T-helper 1 cell treated with Interleukin-12 subunit alpha and Interleukin-12 subunit beta and Interleukin-4 antibody, amounts not matched to agents 30 μg/mL and 1 μg/mL, for 36 hours (primary cell): ENCODE measurements around the gene RNF187.
A peak's percentile ranks its signal among the peaks of the same experiment; 100 is the strongest.
"Not testable (repeated sequence)": the region's sequence is repeated elsewhere in the genome, so short reads cannot be mapped to it uniquely, and the experiment has no call there.

Source experiments
- H3K27ac Mint-ChIP-seq: one replicate; pipeline ENCODE4 v1.8.0; 2021; ENCODE audit warnings: mild to moderate bottlenecking, mixed read lengths
- H3K27me3 Mint-ChIP-seq: one replicate; pipeline ENCODE4 v1.8.0; 2021; ENCODE audit warnings: low read depth, mixed read lengths
- H3K36me3 Mint-ChIP-seq: one replicate; pipeline ENCODE4 v1.8.0; 2021; ENCODE audit warnings: low read depth, mixed read lengths
- H3K4me1 Mint-ChIP-seq: one replicate; pipeline ENCODE4 v1.8.0; 2021; ENCODE audit warnings: low read depth, mixed read lengths
- H3K4me3 Mint-ChIP-seq: one replicate; pipeline ENCODE4 v1.8.0; 2021; ENCODE audit warnings: mild to moderate bottlenecking, moderate library complexity, mixed read lengths
- H3K9me3 Mint-ChIP-seq: one replicate; pipeline ENCODE4 v1.8.0; 2021; ENCODE audit warnings: mixed read lengths

The RNF187 gene

GRCh38 chr1:228502522-228502921, 15.3 kb downstream of the RNF187 start:
- H3K4me1 Mint-ChIP-seq = peaks cover 19% of the 10 kb centered on the region
- H3K27ac Mint-ChIP-seq = no peak overlapping the region
- peaks cover 17% of the 10 kb centered on the region for H3K27me3 Mint-ChIP-seq
- no peaks in the 10 kb centered on the region for H3K9me3 Mint-ChIP-seq
- H3K4me3 Mint-ChIP-seq = no peak overlapping the region
- H3K36me3 Mint-ChIP-seq = peaks cover 12% of the 10 kb centered on the region

- H3K36me3 Mint-ChIP-seq, H3K27ac Mint-ChIP-seq, H3K4me1 Mint-ChIP-seq, H3K9me3 Mint-ChIP-seq, H3K4me3 Mint-ChIP-seq: not testable (repeated sequence)
- peaks cover 24% of the 10 kb centered on the region for H3K27me3 Mint-ChIP-seq
These were observed 18.8 kb downstream of the RNF187 start for GRCh38 chr1:228505944-228506343.

- H3K4me3 Mint-ChIP-seq = no peak overlapping the region
- peaks cover 24% of the 10 kb centered on the region for H3K27me3 Mint-ChIP-seq
- H3K36me3 Mint-ChIP-seq = no peaks in the 10 kb centered on the region
- H3K9me3 Mint-ChIP-seq = no peaks in the 10 kb centered on the region
- no peak overlapping the region for H3K27ac Mint-ChIP-seq
- peaks cover 5% of the 10 kb centered on the region for H3K4me1 Mint-ChIP-seq
These were observed 20.9 kb downstream of the RNF187 start for GRCh38 chr1:228507961-228508652.

GRCh38 chr1:228508840-228509415, 21.7 kb downstream of the RNF187 start:
- Mint-ChIP-seq H3K4me3 (no peak overlapping the region), H3K36me3 (no peaks in the 10 kb centered on the region), H3K4me1 (peaks cover 6% of the 10 kb centered on the region), H3K9me3 (no peaks in the 10 kb centered on the region), H3K27me3 (peaks cover 24% of the 10 kb centered on the region), H3K27ac (no peak overlapping the region)

GRCh38 chr1:228510101-228510802, 23.1 kb downstream of the RNF187 start:
- Mint-ChIP-seq H3K27me3 (peaks cover 18% of the 10 kb centered on the region), H3K36me3 (no peaks in the 10 kb centered on the region), H3K27ac (no peak overlapping the region), H3K4me3 (no peak overlapping the region), H3K4me1 (peaks cover 6% of the 10 kb centered on the region), H3K9me3 (no peaks in the 10 kb centered on the region)

- Mint-ChIP-seq H3K36me3 (no peaks in the 10 kb centered on the region), H3K27me3 (peaks cover 21% of the 10 kb centered on the region), H3K9me3 (no peaks in the 10 kb centered on the region), H3K4me3 (no peak overlapping the region), H3K27ac (no peak overlapping the region), H3K4me1 (peaks cover 6% of the 10 kb centered on the region)
These were observed 23.7 kb downstream of the RNF187 start for GRCh38 chr1:228510803-228511413.

GRCh38 chr1:228511546-228512445, 24.6 kb downstream of the RNF187 start:
- Mint-ChIP-seq H3K9me3 (no peaks in the 10 kb centered on the region), H3K4me3 (no peak overlapping the region), H3K27ac (no peak overlapping the region), H3K36me3 (no peaks in the 10 kb centered on the region), H3K4me1 (peaks cover 6% of the 10 kb centered on the region), H3K27me3 (peaks cover 26% of the 10 kb centered on the region)

- Mint-ChIP-seq H3K36me3 (no peaks in the 10 kb centered on the region), H3K4me1 (peaks cover 6% of the 10 kb centered on the region), H3K4me3 (no peak overlapping the region)
These were observed 25.6 kb downstream of the RNF187 start for GRCh38 chr1:228512781-228513198.

GRCh38 chr1:228513236-228513900, 26.2 kb downstream of the RNF187 start:
- Mint-ChIP-seq H3K9me3 (no peaks in the 10 kb centered on the region), H3K36me3 (no peaks in the 10 kb centered on the region), H3K27ac (no peak overlapping the region), H3K27me3 (peaks cover 40% of the 10 kb centered on the region), H3K4me1 (peaks cover 6% of the 10 kb centered on the region), H3K4me3 (no peak overlapping the region)

More at GRCh38 chr1:228512781-228513198, 25.6 kb downstream of the RNF187 start:
- Mint-ChIP-seq H3K9me3 (no peaks in the 10 kb centered on the region), H3K27ac (peak overlapping the region; percentile 7), H3K27me3 (peaks cover 35% of the 10 kb centered on the region)

GRCh38 chr1:228514421-228514820, 27.2 kb downstream of the RNF187 start:
- no peaks in the 10 kb centered on the region for H3K9me3 Mint-ChIP-seq
- H3K27ac Mint-ChIP-seq = no peak overlapping the region
- H3K36me3 Mint-ChIP-seq = no peaks in the 10 kb centered on the region
- H3K4me3 Mint-ChIP-seq = no peak overlapping the region
- peaks cover 44% of the 10 kb centered on the region for H3K27me3 Mint-ChIP-seq
- peaks cover 6% of the 10 kb centered on the region for H3K4me1 Mint-ChIP-seq

GRCh38 chr1:228515200-228515834, 28.1 kb downstream of the RNF187 start:
- Mint-ChIP-seq H3K27me3 (peaks cover 50% of the 10 kb centered on the region), H3K4me3 (no peak overlapping the region), H3K36me3 (no peaks in the 10 kb centered on the region), H3K9me3 (no peaks in the 10 kb centered on the region), H3K4me1 (peaks cover 6% of the 10 kb centered on the region), H3K27ac (no peak overlapping the region)

GRCh38 chr1:228517655-228518054, 30.5 kb downstream of the RNF187 start:
- Mint-ChIP-seq H3K4me3 (no peak overlapping the region), H3K9me3 (no peaks in the 10 kb centered on the region), H3K4me1 (peaks cover 6% of the 10 kb centered on the region), H3K27ac (no peak overlapping the region), H3K36me3 (no peaks in the 10 kb centered on the region), H3K27me3 (peaks cover 51% of the 10 kb centered on the region)

GRCh38 chr1:228527596-228527995, 40.4 kb downstream of the RNF187 start:
- no peaks in the 10 kb centered on the region for H3K36me3 Mint-ChIP-seq
- H3K27ac Mint-ChIP-seq = no peak overlapping the region
- H3K4me1 Mint-ChIP-seq = no peaks in the 10 kb centered on the region
- peaks cover 11% of the 10 kb centered on the region for H3K27me3 Mint-ChIP-seq
- H3K4me3 Mint-ChIP-seq = no peak overlapping the region
- peaks cover 6% of the 10 kb centered on the region for H3K9me3 Mint-ChIP-seq
